Stomach (tissue), 9 donors: Measurements from ENCODE around the gene DTD1. TPM values are rescaled to one million over a fixed set of nuclear protein-coding genes. Genes with fewer than 3 reads are reported as not detected.

Source experiments
- DNase-seq, 2 donors: peaks; one replicate each; pipeline versions ENCODE4 v3.0.0 to v3.0.0-alpha.2; 2013 to 2019
- H3K27ac ChIP-seq, 5 donors: fragments of 200-600 bp in 4 of 5; sonication (generic) in 4 of 5; one replicate each; pipeline ENCODE4 v1.5.1; 2013 to 2019; ENCODE audit warnings: mild to moderate bottlenecking in 1 of 5, moderate library complexity in 1 of 5
- H3K27me3 ChIP-seq, 3 donors: fragments of 200-600 bp; sonication (generic); one replicate each; pipeline ENCODE4 v1.5.1; 2017 to 2019; ENCODE audit warnings: mixed run types in 1 of 3
- H3K36me3 ChIP-seq, 4 donors: fragments of 200-600 bp; sonication (generic); 1 replicate in 3 of 4; 2 replicates in 1 of 4; pipeline ENCODE4 v1.5.1; 2016 to 2019
- H3K4me1 ChIP-seq, 4 donors: fragments of 200-600 bp; sonication (generic); one replicate each; pipeline ENCODE4 v1.5.1; 2016 to 2019
- H3K4me3 ChIP-seq, 4 donors: fragments of 200-600 bp; sonication (generic) in 3 of 4; one replicate each; pipeline ENCODE4 v1.5.1; 2016 to 2019; ENCODE audit warnings: mild to moderate bottlenecking in 1 of 4
- H3K9me3 ChIP-seq, 4 donors: fragments of 200-600 bp; sonication (generic); one replicate each; pipeline ENCODE4 v1.5.1; 2016 to 2019
- CTCF ChIP-seq, 7 experiments: fragments of 450-650 bp in 4 of 7; fragments of 200-600 bp in 3 of 7; sonication (generic) in 3 of 7; IDR thresholded peaks; one replicate each; pipeline ENCODE4 v1.5.1; 2016 to 2019; ENCODE audit warnings: antibody characterized with exemption in 7 of 7, control low read depth in 2 of 7, mild to moderate bottlenecking in 1 of 7
- EP300 ChIP-seq: sonication (generic); formaldehyde crosslinking; IDR thresholded peaks from one replicate; pipeline ENCODE4 v1.6.1; 2017; ENCODE audit warnings: antibody characterized with exemption
- POLR2A ChIP-seq, 4 donors: fragments of 450-650 bp; IDR thresholded peaks; one replicate each; pipeline ENCODE4 v1.6.1; 2016; ENCODE audit warnings: antibody characterized with exemption in 4 of 4, control low read depth in 2 of 4, mild to moderate bottlenecking in 1 of 4, moderate library complexity in 1 of 4
- POLR2AphosphoS5 ChIP-seq, 3 donors: sonication (generic); formaldehyde crosslinking; IDR thresholded peaks; one replicate each; pipeline ENCODE4 v1.6.1; 2016; ENCODE audit warnings: antibody characterized with exemption in 3 of 3
- WGBS, 5 donors: extraction: QIAGEN DNeasy Blood & Tissue Kit in 3 of 5; methylation state at CpG; one replicate each; pipeline versions ENCODE4 v1.1.5 to v1.1.7; 2013 to 2018; 5-methylcytosine and 5-hydroxymethylcytosine counted together
- intact Hi-C: fragments of 100-400 bp; cut with DNase I; formaldehyde crosslinking; loops from one replicate; pipeline ENCODE4 v1.15.1; 2023; ENCODE audit warnings: low total_unique reads
- polyA plus RNA-seq, 3 donors: library from polyadenylated mRNA; stranded (reverse); fragments of 200-250 nt; gene quantifications; one replicate each; pipeline ENCODE4 v1.2.3, GENCODE V29; 2013
- total RNA-seq, 5 donors: library from RNA; depleted of rRNA; stranded (reverse); fragments of >200 nt; gene quantifications; one replicate each; pipeline versions ENCODE4 v1.1.0 to v1.2.3, GENCODE V29; 2014 to 2016
- donor health status: healthy with polysubstance abuse.
- donor health status: Bipolar disorder and iron deficiency.
- donor health status: healthy.

The DTD1 gene
- total and polyA plus RNA-seq, 8 donors, result 4.5 to 30.4 (median 15.7) TPM; not detected in 1

- Histone ChIP-seq H3K4me1 (peaks cover 0 to 26% (median 18%) of the 10 kb centered on the region in 4 donors), H3K36me3 (peaks cover 13 to 42% (median 40%) of the 10 kb centered on the region in 4 donors), H3K27ac (peak within 1 kb of the TSS; percentile 85 to 91 (median 89)), H3K4me3 (peak within 1 kb of the TSS; percentile 51 to 86 (median 65)), H3K27me3 (no peaks in the 10 kb centered on the region), H3K9me3 (no peaks in the 10 kb centered on the region)
- TF ChIP-seq EP300 (no peak), POLR2AphosphoS5 (IDR thresholded peaks at IDR 0.05) (peak; percentile 68 to 94 (median 81))
- WGBS, 5 donors, result 0 to 1% (median 0%) methylated on average over 50 to 51 of the region's 51 CpGs
- DNase-seq, result peak; percentile 94 to 98
- intact Hi-C loops, result no loop called here
These were observed 20.7 kb upstream of the DTD1 start, which contains the start of gene SMIM26 for GRCh38 chr20:18566892-18567738. SMIM26 (plus strand) TSS chr20:18567432; CDS start chr20:18567479, 47 bp downstream.

GRCh38 chr20:18567739-18568091 lies 20.1 kb upstream of the DTD1 start:
- intact Hi-C loops, result no loop called here
- TF ChIP-seq POLR2AphosphoS5 (IDR thresholded peaks at IDR 0.05), result no peak
- TF ChIP-seq EP300, result no peak
- no peak for TF ChIP-seq POLR2A (IDR thresholded peaks at IDR 0.05)
- no peak for TF ChIP-seq CTCF (IDR thresholded peaks at IDR 0.05)
- 0 to 5% (median 4%) methylated on average over 6 of the region's 6 CpGs for WGBS, 5 donors
- Histone ChIP-seq H3K4me3 (peak overlapping the region; percentile 51 to 86 (median 65)), H3K9me3 (no peaks in the 10 kb centered on the region), H3K4me1 (peaks cover 0 to 26% (median 18%) of the 10 kb centered on the region in 4 donors), H3K27me3 (no peaks in the 10 kb centered on the region), H3K36me3 (peaks cover 7 to 36% (median 34%) of the 10 kb centered on the region in 4 donors), H3K27ac (peak overlapping the region in 4 of 5 donors; percentile 87 to 91 (median 90))
- DNase-seq, result no peak

- H3K9me3 ChIP-seq, result no peaks in the 10 kb centered on the region
- intact Hi-C loops, result no loop called here
- peaks cover 0 to 26% (median 18%) of the 10 kb centered on the region in 4 donors for H3K4me1 ChIP-seq
- no peak for DNase-seq
- H3K27ac ChIP-seq, result no peak overlapping the region
- peaks cover 6 to 28% (median 27%) of the 10 kb centered on the region in 4 donors for H3K36me3 ChIP-seq
- no peak overlapping the region for H3K4me3 ChIP-seq
- H3K27me3 ChIP-seq, result no peaks in the 10 kb centered on the region
- WGBS, 5 donors, result 89 to 98% (median 98%) methylated on average over 2 of the region's 2 CpGs
- no peak for TF ChIP-seq CTCF (IDR thresholded peaks at IDR 0.05)
- no peak for TF ChIP-seq POLR2AphosphoS5 (IDR thresholded peaks at IDR 0.05)
These were observed 16.8 kb upstream of the DTD1 start for GRCh38 chr20:18571009-18571408.

GRCh38 chr20:18571578-18571977 lies 16.3 kb upstream of the DTD1 start:
- intact Hi-C loops, result no loop called here
- DNase-seq, result no peak
- peaks cover 6 to 28% (median 27%) of the 10 kb centered on the region in 4 donors for H3K36me3 ChIP-seq
- H3K27me3 ChIP-seq, result no peaks in the 10 kb centered on the region
- no peak overlapping the region for H3K4me3 ChIP-seq
- 88 to 100% (median 91%) methylated on average over 2 of the region's 2 CpGs for WGBS, 5 donors
- H3K9me3 ChIP-seq, result no peaks in the 10 kb centered on the region
- H3K4me1 ChIP-seq, result peaks cover 0 to 23% (median 16%) of the 10 kb centered on the region in 4 donors
- TF ChIP-seq POLR2AphosphoS5 (IDR thresholded peaks at IDR 0.05), result no peak
- TF ChIP-seq CTCF (IDR thresholded peaks at IDR 0.05), result no peak
- no peak for TF ChIP-seq EP300
- no peak for TF ChIP-seq POLR2A (IDR thresholded peaks at IDR 0.05)
- H3K27ac ChIP-seq, result no peak overlapping the region

- intact Hi-C loops, result no loop called here
These were observed 9.9 kb upstream of the DTD1 start for GRCh38 chr20:18577942-18578341.

More at GRCh38 chr20:18577942-18578341, 9.9 kb upstream of the DTD1 start:
- WGBS, 5 donors, result 72 to 84% (median 76%) methylated on average over 6 of the region's 6 CpGs
- H3K9me3 ChIP-seq, result no peaks in the 10 kb centered on the region
- DNase-seq, result no peak
- no peak overlapping the region for H3K27ac ChIP-seq
- no peaks in the 10 kb centered on the region for H3K4me1 ChIP-seq
- TF ChIP-seq POLR2A (IDR thresholded peaks at IDR 0.05) (no peak), EP300 (no peak), POLR2AphosphoS5 (IDR thresholded peaks at IDR 0.05) (no peak), CTCF (IDR thresholded peaks at IDR 0.05) (no peak)
- no peak overlapping the region for H3K4me3 ChIP-seq
- no peaks in the 10 kb centered on the region for H3K36me3 ChIP-seq
- no peaks in the 10 kb centered on the region for H3K27me3 ChIP-seq
